ENCODE measurements around the gene GID8. TPM values are rescaled to one million over a fixed set of nuclear protein-coding genes. Genes with fewer than 3 reads are reported as not detected.

The GID8 gene
- total RNA-seq, 1 experiment from 2014 or later, result 35.6 TPM

DNA sequence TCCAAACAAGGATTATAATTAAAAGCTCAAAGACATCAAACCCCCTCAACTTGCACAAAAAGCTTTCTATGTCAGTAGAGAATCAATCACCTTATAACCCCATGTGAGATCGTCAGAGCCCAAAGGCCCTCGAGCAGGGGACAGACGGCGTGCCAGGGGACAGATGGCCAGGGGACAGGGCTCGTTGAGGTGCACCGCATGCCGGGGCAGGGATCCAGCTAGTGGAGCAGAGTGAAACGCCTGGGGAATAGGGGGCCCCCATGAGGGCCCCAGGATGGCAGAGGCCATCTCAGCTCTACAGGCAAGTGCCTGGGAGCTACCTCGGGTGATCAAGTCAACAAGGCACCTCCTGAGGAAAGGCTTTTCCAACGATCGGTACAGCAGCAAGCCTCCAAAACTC, 40.3 kb upstream of the GID8 start:
- Histone ChIP-seq H3K4me3 (replicated peaks in 1 of 2; ENCODE audit: low read depth in 1 of 2, low read length in 2 of 2) (no peak overlapping the region), H3K9ac (ENCODE audit: low read length) (no peak overlapping the region), H4K20me1 (ENCODE audit: insufficient read depth) (no peaks in the 10 kb centered on the region; the same call in 1 of the 2 replicates), H2AFZ (ENCODE audit: low read depth, low read length, poor library complexity, severe bottlenecking) (no peak overlapping the region), H3K4me1 (ENCODE audit: control insufficient read depth in 1 of 2, insufficient read depth in 2 of 2, low read length in 2 of 2) (peaks cover 5 to 19% of the 10 kb centered on the region in 2 experiments; a peak in 3 of 4 replicates), H3K36me3 (ENCODE audit: control insufficient read depth in 1 of 2, insufficient read depth in 2 of 2, low read length in 2 of 2) (peaks cover 39 to 41% of the 10 kb centered on the region in 2 experiments), H3K9me2 (ENCODE audit: insufficient read depth) (no peaks in the 10 kb centered on the region), H3K79me2 (ENCODE audit: insufficient read depth, low read length) (no peaks in the 10 kb centered on the region), H3K27me3 (ENCODE audit: insufficient read depth, low read length) (no peaks in the 10 kb centered on the region), H3K27ac (ENCODE audit: low read depth, low read length) (no peak overlapping the region), H3K9me3 (ENCODE audit: control insufficient read depth in 1 of 2, insufficient read depth in 1 of 2, low read depth in 1 of 2, low read length in 2 of 2) (no peaks in the 10 kb centered on the region), H3K4me2 (ENCODE audit: low read length) (no peak overlapping the region)
- BruUV-seq (replicated peaks), result no TSS peak
- intact Hi-C loops (cut with micrococcal nuclease), result no loop called here
- ChIA-PET CTCF (no interaction called here), RAD21 (ENCODE audit: low non-redundant PET in 1 of 2, low total read pairs in 2 of 2, uncharacterized antibody in 2 of 2, unreplicated experiment in 2 of 2) (no interaction called here), POLR2A (no interaction called here)
- ATAC-seq, result no peak
- TF ChIP-seq EGR1 (IDR thresholded peaks at IDR 0.05; ENCODE audit: low read depth) (no peak), SP1 (IDR thresholded peaks at IDR 0.05; ENCODE audit: low read depth) (no peak), POLR2AphosphoS5 (IDR thresholded peaks at IDR 0.05; ENCODE audit: low read depth, low read length) (0 out of 2 replicates have a peak, but pooled peaks have one; percentile 9)
- DNase-seq (ENCODE audit: low read depth, low spot score), result no peak

DNA sequence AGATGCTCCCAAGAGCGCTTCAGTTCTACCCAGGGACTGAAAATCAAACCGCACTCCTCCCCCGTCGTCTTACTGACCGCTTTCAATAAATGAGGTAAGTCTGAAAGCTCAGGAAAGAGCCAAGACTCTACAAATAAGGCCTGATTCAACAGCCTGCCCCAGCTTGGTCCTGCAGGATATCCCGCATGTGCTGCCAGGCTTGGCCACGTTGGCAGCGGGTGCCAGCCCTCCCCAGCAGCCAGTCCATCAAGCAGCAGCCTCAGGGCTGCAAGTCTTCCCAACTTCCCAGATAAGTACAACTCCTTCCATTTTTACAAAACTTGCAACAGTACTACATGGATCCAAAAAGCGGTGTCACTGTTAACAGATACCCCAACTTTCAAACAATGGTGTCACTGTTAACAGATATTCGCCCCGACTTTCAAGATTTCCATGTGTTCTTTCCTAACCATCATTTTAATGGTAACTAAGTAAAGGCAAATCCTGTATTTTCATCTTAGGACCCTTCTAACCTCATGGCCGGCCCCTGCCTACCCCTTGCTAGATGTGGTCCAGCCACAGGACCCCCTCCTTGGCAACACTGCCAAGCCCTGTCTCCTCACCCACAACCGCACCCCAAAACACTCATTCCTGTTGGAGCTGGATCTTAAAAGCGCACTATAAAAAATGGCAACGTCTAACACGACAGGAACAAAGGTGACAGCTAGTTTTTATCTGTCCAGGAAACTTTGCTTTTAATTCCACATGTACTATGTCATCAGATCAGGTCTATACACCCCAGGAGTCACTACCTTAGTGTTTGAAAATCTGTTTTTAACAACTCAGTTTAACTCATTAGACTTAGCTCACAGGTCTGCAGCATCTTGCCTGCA, 39.6 kb upstream of the GID8 start:
- no peaks in the 10 kb centered on the region for H3K79me2 ChIP-seq (ENCODE audit: insufficient read depth, low read length)
- BruUV-seq (replicated peaks), result no TSS peak
- ChIA-PET CTCF (no interaction called here), RAD21 (ENCODE audit: low non-redundant PET in 1 of 2, low total read pairs in 2 of 2, uncharacterized antibody in 2 of 2, unreplicated experiment in 2 of 2) (no interaction called here), POLR2A (no interaction called here)
- H3K27me3 ChIP-seq (ENCODE audit: insufficient read depth, low read length), result no peaks in the 10 kb centered on the region
- H3K9ac ChIP-seq (ENCODE audit: low read length), result no peak overlapping the region
- H3K36me3 ChIP-seq (ENCODE audit: control insufficient read depth in 1 of 2, insufficient read depth in 2 of 2, low read length in 2 of 2), result peaks cover 37 to 41% of the 10 kb centered on the region in 2 experiments
- no peaks in the 10 kb centered on the region for H3K9me3 ChIP-seq (ENCODE audit: control insufficient read depth in 1 of 2, insufficient read depth in 1 of 2, low read depth in 1 of 2, low read length in 2 of 2)
- TF ChIP-seq ELF1 (IDR thresholded peaks at IDR 0.05; ENCODE audit: borderline replicate concordance, low read depth), result no peak
- TF ChIP-seq, protein P1, sequence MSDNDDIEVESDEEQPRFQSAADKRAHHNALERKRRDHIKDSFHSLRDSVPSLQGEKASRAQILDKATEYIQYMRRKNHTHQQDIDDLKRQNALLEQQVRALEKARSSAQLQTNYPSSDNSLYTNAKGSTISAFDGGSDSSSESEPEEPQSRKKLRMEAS (IDR thresholded peaks at IDR 0.05), result no peak
- no peak for TF ChIP-seq SIN3A (IDR thresholded peaks at IDR 0.05; ENCODE audit: low read depth)
- TF ChIP-seq EZH2 (IDR thresholded peaks at IDR 0.05), result no peak
- no peak for TF ChIP-seq SRF (IDR thresholded peaks at IDR 0.05; ENCODE audit: low read depth)
- TF ChIP-seq, protein P2, sequence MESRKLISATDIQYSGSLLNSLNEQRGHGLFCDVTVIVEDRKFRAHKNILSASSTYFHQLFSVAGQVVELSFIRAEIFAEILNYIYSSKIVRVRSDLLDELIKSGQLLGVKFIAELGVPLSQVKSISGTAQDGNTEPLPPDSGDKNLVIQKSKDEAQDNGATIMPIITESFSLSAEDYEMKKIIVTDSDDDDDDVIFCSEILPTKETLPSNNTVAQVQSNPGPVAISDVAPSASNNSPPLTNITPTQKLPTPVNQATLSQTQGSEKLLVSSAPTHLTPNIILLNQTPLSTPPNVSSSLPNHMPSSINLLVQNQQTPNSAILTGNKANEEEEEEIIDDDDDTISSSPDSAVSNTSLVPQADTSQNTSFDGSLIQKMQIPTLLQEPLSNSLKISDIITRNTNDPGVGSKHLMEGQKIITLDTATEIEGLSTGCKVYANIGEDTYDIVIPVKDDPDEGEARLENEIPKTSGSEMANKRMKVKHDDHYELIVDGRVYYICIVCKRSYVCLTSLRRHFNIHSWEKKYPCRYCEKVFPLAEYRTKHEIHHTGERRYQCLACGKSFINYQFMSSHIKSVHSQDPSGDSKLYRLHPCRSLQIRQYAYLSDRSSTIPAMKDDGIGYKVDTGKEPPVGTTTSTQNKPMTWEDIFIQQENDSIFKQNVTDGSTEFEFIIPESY (IDR thresholded peaks at IDR 0.05; ENCODE audit: extremely low read depth, insufficient replicate concordance, low read length), result no peak
- H4K20me1 ChIP-seq (ENCODE audit: insufficient read depth), result no peaks in the 10 kb centered on the region; the same call in 1 of the 2 replicates
- no peak for DNase-seq (ENCODE audit: low read depth, low spot score)
- H2AFZ ChIP-seq (ENCODE audit: low read depth, low read length, poor library complexity, severe bottlenecking), result no peak overlapping the region
- intact Hi-C loops (cut with micrococcal nuclease), result no loop called here
- no peaks in the 10 kb centered on the region for H3K9me2 ChIP-seq (ENCODE audit: insufficient read depth)
- no peak overlapping the region for H3K27ac ChIP-seq (ENCODE audit: low read depth, low read length)
- H3K4me2 ChIP-seq (ENCODE audit: low read length), result no peak overlapping the region
- no peak for ATAC-seq
- peaks cover 5 to 19% of the 10 kb centered on the region in 2 experiments; a peak in 3 of 4 replicates for H3K4me1 ChIP-seq (ENCODE audit: control insufficient read depth in 1 of 2, insufficient read depth in 2 of 2, low read length in 2 of 2)
- no peak overlapping the region for H3K4me3 ChIP-seq (replicated peaks in 1 of 2; ENCODE audit: low read depth in 1 of 2, low read length in 2 of 2)
